Fibroblast of villous mesenchyme (primary cell): ENCODE data around the gene PTPN7. TPM values are rescaled to one million over a fixed set of nuclear protein-coding genes. Genes with fewer than 3 reads are reported as not detected.
A peak's percentile ranks its signal among the peaks of the same experiment; 100 is the strongest.
"Not testable (repeated sequence)": the region's sequence is repeated elsewhere in the genome, so short reads cannot be mapped to it uniquely, and the experiment has no call there.

Experiments
- DNase-seq: peaks from one replicate; pipeline ENCODE4 v3.0.0-alpha.2; 2010; ENCODE audit warnings: low read depth
- H3K4me3 ChIP-seq: 2 replicates; pipeline ENCODE4 v1.5.1; 2011; ENCODE audit warnings: low read depth, mild to moderate bottlenecking, low read length
- CTCF ChIP-seq: IDR thresholded peaks from 2 replicates; pipeline ENCODE4 v1.5.1; 2012; ENCODE audit warnings: low read depth, mild to moderate bottlenecking, low read length; ENCODE audit not compliant: insufficient read depth
- total RNA-seq: library from RNA; depleted of rRNA; stranded (reverse); fragments of >200 nt; gene quantifications from 2 replicates; pipeline ENCODE4 v1.2.3, GENCODE V29; 2012

PTPN7 gene
- total RNA-seq, 1 donor = not detected

- peak; percentile 78 for TF ChIP-seq CTCF
- DNase-seq = peak; percentile 68
- H3K4me3 ChIP-seq = no peak within 1 kb of the TSS
These were observed 37.6 kb downstream of the PTPN7 start, which contains the start of gene GPR37L1 for GRCh38 chr1:202122639-202123335. Gene GPR37L1 (plus strand): TSS chr1:202122917. CDS start chr1:202122964, 47 bp downstream.

- no peak overlapping the region for H3K4me3 ChIP-seq
- TF ChIP-seq CTCF = no peak
- DNase-seq = no peak
These were observed 39.4 kb downstream of the PTPN7 start for GRCh38 chr1:202121006-202121405.

- DNase-seq = no peak
- no peak overlapping the region for H3K4me3 ChIP-seq
- TF ChIP-seq CTCF = no peak
These were observed 42.5 kb downstream of the PTPN7 start for GRCh38 chr1:202117898-202118371.

GRCh38 chr1:202116287-202116686, 44.1 kb downstream of the PTPN7 start:
- no peak for DNase-seq
- no peak for TF ChIP-seq CTCF
- H3K4me3 ChIP-seq = no peak overlapping the region

GRCh38 chr1:202113690-202114300, 46.6 kb downstream of the PTPN7 start:
- no peak overlapping the region for H3K4me3 ChIP-seq
- no peak for TF ChIP-seq CTCF
- no peak for DNase-seq

GRCh38 chr1:202112859-202113689, 47.3 kb downstream of the PTPN7 start:
- H3K4me3 ChIP-seq = no peak overlapping the region
- no peak for TF ChIP-seq CTCF
- peak; percentile 19 for DNase-seq

- not testable (repeated sequence) for DNase-seq, H3K4me3 ChIP-seq
These were observed 48.8 kb downstream of the PTPN7 start for GRCh38 chr1:202111589-202111988.
